K562 (cell line): ENCODE measurements around the gene IZUMO1R. TPM values are rescaled to one million over a fixed set of nuclear protein-coding genes. Genes with fewer than 3 reads are reported as not detected.
"Not testable (repeated sequence)": the region's sequence is repeated elsewhere in the genome, so short reads cannot be mapped to it uniquely, and the experiment has no call there.

Experiments
- ATAC-seq: fragments of 200-7000 bp; cut with Tn5 transposase; 3 replicates; pipeline ENCODE4 v1.9.1; 2020; ENCODE audit warnings: moderate library complexity
- BruUV-seq: library from RNA; stranded (reverse); fragments of 400-500 nt; replicated peaks from 2 replicates; lab custom pipeline; 2021; lab: Mats Ljungman, UMichigan
- CTCF ChIA-PET: fragments of 300-600 bp; formaldehyde crosslinking; extraction: SDS; loops from one replicate; lab custom pipeline; 2021; ENCODE audit warnings: low intra/inter-chr PET ratio; lab: Yijun Ruan, JAX
- POLR2A ChIA-PET: fragments of 300-600, 350-650 bp; sonication (Branson Sonifier 250); formaldehyde crosslinking; extraction: SDS; loops from one replicate; lab custom pipeline; 2021; ENCODE audit warnings: antibody characterized with exemption, inconsistent platforms; lab: Yijun Ruan, JAX
- DNase-seq, 4 experiments: peaks; one replicate each; pipeline versions ENCODE4 v3.0.0 to v3.0.0-alpha.2; 2011 to 2018; ENCODE audit warnings: low spot score in 3 of 4, mixed read lengths in 3 of 4; ENCODE audit errors: extremely low read depth in 1 of 4
- FAIRE-seq: peaks from 2 replicates; lab custom pipeline; 2011; peaks lifted over from hg19 to GRCh38; lab: Jason Lieb, UNC
- H2AFZ ChIP-seq: 2 replicates; pipeline ENCODE4 v1.6.0; 2011; ENCODE audit warnings: low read depth, low read length, control low read depth, inconsistent platforms
- H3K27ac ChIP-seq: fragments of 200-600 bp; 3 replicates; pipeline ENCODE4 v1.8.0; 2011; ENCODE audit warnings: low read depth, mild to moderate bottlenecking, control low read depth, inconsistent platforms, low read length, moderate library complexity, mixed read lengths; ENCODE audit errors: extremely low read depth
- H3K27me3 ChIP-seq, 2 experiments: fragments of 300-600 bp in 1 of 2; 2 replicates in 1 of 2; 3 replicates in 1 of 2; pipeline versions ENCODE4 v1.6.0 to v1.8.0; 2011; ENCODE audit warnings: inconsistent platforms in 2 of 2, low read length in 2 of 2, mild to moderate bottlenecking in 1 of 2, mixed read lengths in 1 of 2, moderate library complexity in 1 of 2; ENCODE audit not compliant: control insufficient read depth in 2 of 2, insufficient read depth in 2 of 2
- H3K36me3 ChIP-seq: fragments of 300-600 bp; 3 replicates; pipeline ENCODE4 v1.8.0; 2011; ENCODE audit warnings: mild to moderate bottlenecking, low read length, inconsistent platforms; ENCODE audit not compliant: control insufficient read depth, insufficient read depth
- H3K4me1 ChIP-seq, 2 experiments: fragments of 200-600 bp in 1 of 2; replicated peaks in 1 of 2; 2 replicates in 1 of 2; 3 replicates in 1 of 2; pipeline versions ENCODE4 v1.5.1 to v1.8.0; 2011; ENCODE audit warnings: inconsistent platforms in 2 of 2, low read length in 2 of 2, mild to moderate bottlenecking in 1 of 2, mixed read lengths in 1 of 2, moderate library complexity in 1 of 2; ENCODE audit not compliant: control insufficient read depth in 2 of 2, insufficient read depth in 2 of 2
- H3K4me2 ChIP-seq: 2 replicates; pipeline ENCODE4 v1.6.1; 2011; ENCODE audit warnings: low read length, control low read depth, inconsistent platforms, mixed read lengths; ENCODE audit not compliant: insufficient read depth
- H3K4me3 ChIP-seq: fragments of 200-600 bp; sonication (generic), shearing (Covaris generic); 2 replicates; pipeline ENCODE4 v1.5.1; 2016; ENCODE audit warnings: control low read depth, inconsistent platforms
- H3K79me2 ChIP-seq: fragments of 200-600 bp; 3 replicates; pipeline ENCODE4 v1.8.0; 2011; ENCODE audit warnings: low read length, inconsistent platforms; ENCODE audit not compliant: control insufficient read depth, insufficient read depth
- H3K9ac ChIP-seq, 2 experiments: 2 replicates each; pipeline versions ENCODE4 v1.6.0 to v1.6.1; 2011; ENCODE audit warnings: low read depth in 2 of 2, low read length in 2 of 2, control low read depth in 1 of 2, inconsistent platforms in 1 of 2, mild to moderate bottlenecking in 1 of 2, mixed read lengths in 1 of 2; ENCODE audit not compliant: insufficient read depth in 1 of 2
- H3K9me1 ChIP-seq: one replicate; pipeline ENCODE4 v1.6.0; 2011; ENCODE audit warnings: inconsistent platforms, mild to moderate bottlenecking, low read length, moderate library complexity; ENCODE audit not compliant: control insufficient read depth, insufficient read depth
- H3K9me3 ChIP-seq: replicated peaks from 2 replicates; pipeline ENCODE4 v1.5.1; 2011; ENCODE audit warnings: low read depth, low read length, inconsistent platforms; ENCODE audit not compliant: control insufficient read depth, insufficient read depth
- H4K20me1 ChIP-seq: replicated peaks from 2 replicates; pipeline ENCODE4 v1.6.1; 2011; ENCODE audit warnings: low read length, inconsistent platforms, mixed read lengths; ENCODE audit not compliant: control insufficient read depth, insufficient read depth
- BMI1 ChIP-seq: fragments of 150-350 bp; IDR thresholded peaks from 2 replicates; pipeline ENCODE4 v1.6.1; 2014; ENCODE audit warnings: low read length
- ETV1 ChIP-seq: fragments of 450-650 bp; conservative IDR thresholded peaks from 2 replicates; pipeline ENCODE4 v1.6.1; 2016; ENCODE audit warnings: missing genetic modification characterization, control low read depth, low read depth, missing compliant biosample characterization
- FIP1L1 ChIP-seq: fragments of 200-400 bp; formaldehyde crosslinking; IDR thresholded peaks from 2 replicates; pipeline ENCODE4 v1.6.1; 2018; ENCODE audit warnings: mild to moderate bottlenecking, low read depth, low read length; ENCODE audit not compliant: poor library complexity, severe bottlenecking
- KAT2B ChIP-seq: IDR thresholded peaks from one replicate; pipeline ENCODE4 v1.6.1; 2012; ENCODE audit warnings: low read depth, mild to moderate bottlenecking, control low read depth, inconsistent platforms, low read length, moderate library complexity
- MLLT1 ChIP-seq, 2 experiments: fragments of 450-650 bp; IDR thresholded peaks; 2 replicates each; pipeline ENCODE4 v1.6.1; 2016
- NR3C1 ChIP-seq: sonication (generic); formaldehyde crosslinking; IDR thresholded peaks from 2 replicates; pipeline ENCODE4 v1.8.1; 2022; ENCODE audit warnings: missing genetic modification reagents
- SMAD1 ChIP-seq: fragments of 150-350 bp; IDR thresholded peaks from 2 replicates; pipeline ENCODE4 v1.6.1; 2014; ENCODE audit warnings: low read length, low read depth; ENCODE audit not compliant: partially characterized antibody
- TARDBP ChIP-seq: fragments of 450-650 bp; IDR thresholded peaks from 2 replicates; pipeline ENCODE4 v1.6.1; 2016
- TEAD2 ChIP-seq: fragments of 450-650 bp; IDR thresholded peaks from 2 replicates; pipeline ENCODE4 v1.6.1; 2016; ENCODE audit warnings: missing genetic modification characterization, control low read depth, missing compliant biosample characterization
- YBX1 ChIP-seq: fragments of 450-650 bp; IDR thresholded peaks from 2 replicates; pipeline ENCODE4 v1.7.1; 2016; ENCODE audit warnings: mild to moderate bottlenecking
- ZBTB7A ChIP-seq: IDR thresholded peaks from 2 replicates; pipeline ENCODE4 v1.6.1; 2011; ENCODE audit warnings: low read depth, mild to moderate bottlenecking, low read length, moderate library complexity, borderline replicate concordance; ENCODE audit not compliant: control insufficient read depth
- ZFP30 ChIP-seq: fragments of 250-450 bp; sonication (Bioruptor Pico); IDR thresholded peaks from 2 replicates; pipeline ENCODE4 v1.8.0; 2022; ENCODE audit warnings: moderate library complexity, mild to moderate bottlenecking, inconsistent platforms, borderline replicate concordance
- ZNF24 ChIP-seq: fragments of 450-650 bp; IDR thresholded peaks from 2 replicates; pipeline ENCODE4 v1.6.1; 2016
- ZNF41 ChIP-seq: fragments of 250-450 bp; sonication (Bioruptor Pico); conservative IDR thresholded peaks from 2 replicates; pipeline ENCODE4 v1.4.0; 2020; ENCODE audit warnings: mild to moderate bottlenecking
- ZNF717 ChIP-seq: fragments of 250-450 bp; sonication (Bioruptor Pico); IDR thresholded peaks from 2 replicates; pipeline ENCODE4 v1.5.0; 2021
- WGBS: fragments of 100-300 bp; shearing (Covaris generic); methylation state at CpG from one replicate; pipeline ENCODE4 v1.1.6; 2016; ENCODE audit warnings: low coverage, mixed read lengths; ENCODE audit not compliant: insufficient coverage; ENCODE audit errors: missing lambda C conversion rate; 5-methylcytosine and 5-hydroxymethylcytosine counted together
- in situ Hi-C: fragments of 300-500 bp; cut with MboI; formaldehyde crosslinking; loops from 4 replicates; pipeline ENCODE4 v1.15.0; 2018; ENCODE audit warnings: inconsistent platforms, mixed read lengths
- intact Hi-C: fragments of 100-400 bp; cut with micrococcal nuclease; formaldehyde crosslinking; loops from 2 replicates; pipeline ENCODE4 v1.14.2; 2022
- polyA plus RNA-seq, 8 experiments: library from polyadenylated mRNA; depleted of rRNA in 4 of 8; stranded (reverse) in 5 of 8; unstranded in 3 of 8; fragments of >200 nt; fragmentation: Nextera tagmentation in 2 of 8; fragmentation: Illumina TruSeq in 1 of 8; extraction: Ambion mirVana in 2 of 8; extraction: Trizol in 1 of 8; gene quantifications; 2 replicates each; pipeline versions ENCODE4 v1.2.1 to v1.2.3, GENCODE V29; 2011 to 2014; ENCODE audit warnings: inconsistent platforms in 1 of 8, missing spikeins in 1 of 8
- total RNA-seq, 7 experiments: library from RNA; depleted of rRNA in 6 of 7; stranded (reverse); fragments of >200 nt in 6 of 7; fragmentation: Illumina TruSeq in 2 of 7; extraction: Trizol in 2 of 7; gene quantifications; 2 replicates each; pipeline versions ENCODE4 v1.2.1 to v1.2.3, GENCODE V29; 2011 to 2021; ENCODE audit warnings: low replicate concordance in 1 of 7

IZUMO1R gene
- total and polyA plus RNA-seq, 9 of the 15 experiments (the other 6 are each of a cell fraction or from before 2014, with no cell fraction given), result not detected

DNA sequence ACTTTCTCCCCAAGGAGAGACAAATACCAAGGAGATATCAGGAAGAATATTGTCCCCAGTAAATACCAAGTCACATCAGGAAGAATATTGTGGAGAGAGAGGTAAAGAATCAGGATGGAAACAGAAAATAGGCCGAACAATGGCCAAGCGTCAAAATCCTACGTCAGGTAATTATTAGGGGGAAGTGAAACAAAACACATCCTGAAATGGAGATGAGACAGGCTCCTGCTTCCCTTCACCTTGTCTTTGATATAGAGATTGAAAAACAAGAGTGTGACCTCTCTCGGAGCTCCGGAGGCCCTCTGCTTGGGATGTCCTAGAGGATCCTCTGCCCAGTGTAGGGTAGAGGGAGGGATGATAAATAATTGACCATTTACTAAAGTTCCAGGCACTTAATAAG lies 27.4 kb upstream of the IZUMO1R start:
- no peak for FAIRE-seq

GRCh38 chr11:94278207-94278606 lies 26.2 kb upstream of the IZUMO1R start:
- DNase-seq, intact Hi-C loops, H3K4me3 ChIP-seq, BruUV-seq, H3K36me3 ChIP-seq, CTCF ChIA-PET, POLR2A ChIA-PET, H3K27ac ChIP-seq, H3K27me3 ChIP-seq, H3K79me2 ChIP-seq, FAIRE-seq, H3K9me3 ChIP-seq, H3K4me2 ChIP-seq, H4K20me1 ChIP-seq, H2AFZ ChIP-seq, in situ Hi-C loops, ATAC-seq, H3K4me1 ChIP-seq, H3K9ac ChIP-seq, H3K9me1 ChIP-seq: not testable (repeated sequence)
- 0% methylated on average over 4 of the region's 4 CpGs for WGBS

More for the DNA sequence above, 27.4 kb upstream of the IZUMO1R start:
- Histone ChIP-seq H3K36me3 (no peaks in the 10 kb centered on the region), H3K9me1 (no peaks in the 10 kb centered on the region), H2AFZ (no peak overlapping the region), H3K9me3 (no peaks in the 10 kb centered on the region), H4K20me1 (no peaks in the 10 kb centered on the region), H3K79me2 (no peaks in the 10 kb centered on the region), H3K27me3 (no peaks in the 10 kb centered on the region), H3K27ac (no peak overlapping the region), H3K9ac (no peak overlapping the region)
- ChIA-PET POLR2A (no interaction called here), CTCF (no interaction called here)
- DNase-seq (no peak), ATAC-seq (no peak)
- no TSS peak for BruUV-seq
- WGBS, result 2% methylated on average over 5 of the region's 5 CpGs
- in situ Hi-C loops, result no loop called here
- TF ChIP-seq FIP1L1 (no peak), YBX1 (no peak), ZBTB7A (no peak), ZNF41 (CRISPR knock-in tag) (no peak), ZFP30 (no peak), TARDBP (no peak), BMI1 (no peak), TEAD2 (tag) (no peak), SMAD1 (no peak), ZNF24 (no peak), MLLT1 (IDR thresholded peaks at IDR 0.05) (no peak), KAT2B (no peak), ETV1 (tag) (no peak), NR3C1 (no peak), ZNF717 (CRISPR knock-in tag) (no peak)
- TF ChIP-seq, all 486 proteins: peak for 0
- intact Hi-C loops, result no loop called here
- H3K4me2 ChIP-seq, result no peak overlapping the region
- H3K4me3 ChIP-seq, result no peak overlapping the region
- H3K4me1 ChIP-seq, result no peaks in the 10 kb centered on the region
